Measurements from ENCODE around the gene NUTF2.

DNA sequence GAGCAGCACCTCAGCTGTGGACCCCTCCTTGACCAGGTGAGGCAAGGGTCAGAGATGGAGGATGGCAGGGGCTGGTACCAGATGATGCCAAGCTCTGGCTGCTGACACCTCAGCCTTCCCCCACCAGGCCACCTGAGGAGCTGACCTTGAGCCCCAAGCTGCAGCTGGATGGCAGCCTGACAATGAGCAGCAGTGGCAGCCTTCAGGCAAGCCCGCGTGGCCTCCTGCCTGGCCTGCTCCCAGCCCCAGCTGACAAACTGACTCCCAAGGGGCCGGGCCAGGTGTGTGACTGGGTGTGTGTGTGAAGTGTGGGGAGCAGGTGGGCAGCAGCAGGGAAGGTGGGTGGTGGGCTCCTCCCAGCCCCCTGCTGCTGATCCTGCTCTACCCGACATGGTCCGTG, 33.2 kb downstream of the NUTF2 start:
- TF ChIP-seq CTCF (IDR thresholded peaks at IDR 0.05) (no peak), POLR2AphosphoS5 (IDR thresholded peaks at IDR 0.05; ENCODE audit: insufficient read depth in 1 of 2, low read depth in 1 of 2) (no peak)

All from vagina (tissue), 2 donors.